Liver (tissue), 9 donors: ENCODE data around the gene TSEN2. TPM values are rescaled to one million over a fixed set of nuclear protein-coding genes. Genes with fewer than 3 reads are reported as not detected.

Source experiments
- DNase-seq: peaks from one replicate; pipeline ENCODE4 v3.0.0-alpha.2; 2017; ENCODE audit warnings: low spot score
- H3K27ac ChIP-seq, 2 donors: one replicate each; pipeline ENCODE4 v1.7.0; 2013; ENCODE audit warnings: inconsistent platforms in 2 of 2, low read length in 2 of 2, control low read depth in 1 of 2, low read depth in 1 of 2, mild to moderate bottlenecking in 1 of 2
- H3K27me3 ChIP-seq, 4 donors: one replicate each; pipeline versions ENCODE4 v1.6.1 to v1.7.0; 2013; ENCODE audit warnings: low read length in 3 of 4, inconsistent platforms in 1 of 4, mild to moderate bottlenecking in 1 of 4, moderate library complexity in 1 of 4; ENCODE audit not compliant: control insufficient read depth in 4 of 4, insufficient read depth in 4 of 4
- H3K36me3 ChIP-seq, 4 donors: one replicate each; pipeline versions ENCODE4 v1.6.1 to v1.7.0; 2013; ENCODE audit warnings: low read length in 3 of 4, mild to moderate bottlenecking in 3 of 4, low read depth in 1 of 4, moderate library complexity in 1 of 4; ENCODE audit not compliant: control insufficient read depth in 4 of 4, insufficient read depth in 3 of 4
- H3K4me1 ChIP-seq, 4 donors: one replicate each; pipeline versions ENCODE4 v1.6.1 to v1.7.0; 2013; ENCODE audit warnings: low read length in 3 of 4, mild to moderate bottlenecking in 3 of 4, moderate library complexity in 1 of 4; ENCODE audit not compliant: control insufficient read depth in 4 of 4, insufficient read depth in 4 of 4
- H3K4me3 ChIP-seq, 3 donors: one replicate each; pipeline versions ENCODE4 v1.6.1 to v1.7.0; 2013; ENCODE audit warnings: low read length in 3 of 3, control low read depth in 1 of 3, low read depth in 1 of 3, mild to moderate bottlenecking in 1 of 3
- H3K9ac ChIP-seq, 2 donors: one replicate each; pipeline ENCODE4 v1.7.0; 2013; ENCODE audit warnings: low read length in 2 of 2, mild to moderate bottlenecking in 2 of 2, moderate library complexity in 2 of 2, control low read depth in 1 of 2, low read depth in 1 of 2
- H3K9me3 ChIP-seq, 4 donors: one replicate each; pipeline versions ENCODE4 v1.6.1 to v1.7.0; 2013; ENCODE audit warnings: low read length in 3 of 4; ENCODE audit not compliant: control insufficient read depth in 4 of 4
- CTCF ChIP-seq: fragments of 150-350 bp; IDR thresholded peaks from 2 replicates; pipeline ENCODE4 v1.5.1; 2017; ENCODE audit warnings: improper control_type of control experiment, low read depth, low read length; ENCODE audit not compliant: missing input control
- GABPA ChIP-seq, 2 donors: IDR thresholded peaks in 1 of 2; conservative IDR thresholded peaks in 1 of 2; 2 replicates each; pipeline ENCODE4 v1.6.1; 2016; ENCODE audit warnings: antibody characterized with exemption in 2 of 2, mild to moderate bottlenecking in 1 of 2, moderate library complexity in 1 of 2
- HNF4A ChIP-seq, 2 donors: conservative IDR thresholded peaks; 2 replicates each; pipeline ENCODE4 v1.6.1; 2016; ENCODE audit warnings: antibody characterized with exemption in 2 of 2, mild to moderate bottlenecking in 2 of 2
- RAD21 ChIP-seq, 2 donors: IDR thresholded peaks; 2 replicates each; pipeline ENCODE4 v1.6.1; 2016; ENCODE audit warnings: antibody characterized with exemption in 2 of 2, mild to moderate bottlenecking in 2 of 2
- REST ChIP-seq: IDR thresholded peaks from 2 replicates; pipeline ENCODE4 v1.6.1; 2016; ENCODE audit warnings: antibody characterized with exemption, mild to moderate bottlenecking
- RXRA ChIP-seq, 2 donors: IDR thresholded peaks; 2 replicates each; pipeline ENCODE4 v1.6.1; 2017 to 2018; ENCODE audit warnings: antibody characterized with exemption in 2 of 2, mild to moderate bottlenecking in 1 of 2
- SP1 ChIP-seq: IDR thresholded peaks from 2 replicates; pipeline ENCODE4 v1.6.1; 2018; ENCODE audit warnings: antibody characterized with exemption, mild to moderate bottlenecking
- WGBS: extraction: QIAGEN DNeasy Blood & Tissue Kit; methylation state at CpG from one replicate; pipeline ENCODE4 v1.1.7; 2013; 5-methylcytosine and 5-hydroxymethylcytosine counted together
- polyA plus RNA-seq, 2 donors: library from polyadenylated mRNA; stranded (reverse) in 1 of 2; unstranded in 1 of 2; fragments of 200-250 nt in 1 of 2; fragments of >200 nt in 1 of 2; fragmentation: Nextera tagmentation in 1 of 2; extraction: Ambion mirVana in 1 of 2; gene quantifications; one replicate each; pipeline versions ENCODE4 v1.2.1 to v1.2.3, GENCODE V29; 2013 to 2015
- total RNA-seq, 2 donors: library from RNA; depleted of rRNA; stranded (reverse); fragments of >200 nt; gene quantifications; one replicate each; pipeline ENCODE4 v1.2.3, GENCODE V29; 2014
- TF ChIP-seq, protein P1 (sequence below): IDR thresholded peaks from 2 replicates; pipeline ENCODE4 v1.6.1; 2016; ENCODE audit warnings: antibody characterized with exemption
- TF ChIP-seq, protein P2 (sequence below): IDR thresholded peaks from 2 replicates; pipeline ENCODE4 v1.6.1; 2016; ENCODE audit warnings: antibody characterized with exemption
- donor health status: healthy.
- donor health status: healthy.
- donor health status: healthy.
- donor health status: healthy.
- donor health status: healthy.

TSEN2 gene
- total and polyA plus RNA-seq, 4 donors = 4.1 to 14.1 (median 6.9) TPM

DNA sequence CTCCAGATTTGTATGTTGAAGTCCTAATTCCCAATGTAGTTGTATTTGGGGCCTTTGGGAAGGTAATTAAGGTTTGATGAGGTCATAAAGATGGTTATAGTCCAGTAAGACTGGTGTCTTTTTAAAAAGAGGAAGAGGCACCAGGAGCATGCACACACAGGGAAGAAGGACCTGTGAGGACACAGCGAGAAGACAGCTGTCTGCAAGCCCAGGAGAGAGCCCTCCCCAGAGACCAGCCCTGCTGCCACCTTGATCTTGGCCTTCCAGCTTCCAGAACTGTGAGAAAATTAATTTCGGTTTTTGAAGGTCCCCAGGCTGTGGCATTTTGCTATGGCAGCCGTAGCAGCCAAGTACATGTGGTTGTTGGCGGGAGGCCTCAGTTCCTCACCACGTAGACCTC is 32.8 kb upstream of the TSEN2 start:
- TF ChIP-seq HNF4A (conservative IDR thresholded peaks at IDR 0.05) (no peak), RAD21 (IDR thresholded peaks at IDR 0.05) (no peak), RXRA (IDR thresholded peaks at IDR 0.05) (no peak), CTCF (no peak), SP1 (no peak), REST (no peak)
- TF ChIP-seq, protein P1, sequence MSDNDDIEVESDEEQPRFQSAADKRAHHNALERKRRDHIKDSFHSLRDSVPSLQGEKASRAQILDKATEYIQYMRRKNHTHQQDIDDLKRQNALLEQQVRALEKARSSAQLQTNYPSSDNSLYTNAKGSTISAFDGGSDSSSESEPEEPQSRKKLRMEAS = no peak
- TF ChIP-seq, protein P2, sequence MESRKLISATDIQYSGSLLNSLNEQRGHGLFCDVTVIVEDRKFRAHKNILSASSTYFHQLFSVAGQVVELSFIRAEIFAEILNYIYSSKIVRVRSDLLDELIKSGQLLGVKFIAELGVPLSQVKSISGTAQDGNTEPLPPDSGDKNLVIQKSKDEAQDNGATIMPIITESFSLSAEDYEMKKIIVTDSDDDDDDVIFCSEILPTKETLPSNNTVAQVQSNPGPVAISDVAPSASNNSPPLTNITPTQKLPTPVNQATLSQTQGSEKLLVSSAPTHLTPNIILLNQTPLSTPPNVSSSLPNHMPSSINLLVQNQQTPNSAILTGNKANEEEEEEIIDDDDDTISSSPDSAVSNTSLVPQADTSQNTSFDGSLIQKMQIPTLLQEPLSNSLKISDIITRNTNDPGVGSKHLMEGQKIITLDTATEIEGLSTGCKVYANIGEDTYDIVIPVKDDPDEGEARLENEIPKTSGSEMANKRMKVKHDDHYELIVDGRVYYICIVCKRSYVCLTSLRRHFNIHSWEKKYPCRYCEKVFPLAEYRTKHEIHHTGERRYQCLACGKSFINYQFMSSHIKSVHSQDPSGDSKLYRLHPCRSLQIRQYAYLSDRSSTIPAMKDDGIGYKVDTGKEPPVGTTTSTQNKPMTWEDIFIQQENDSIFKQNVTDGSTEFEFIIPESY = no peak
- 96% methylated on average over 5 of the region's 5 CpGs for WGBS
- H3K4me3 ChIP-seq = no peak overlapping the region
- no peaks in the 10 kb centered on the region for H3K4me1 ChIP-seq
- H3K9me3 ChIP-seq = no peaks in the 10 kb centered on the region
- no peak overlapping the region for H3K9ac ChIP-seq
- H3K27me3 ChIP-seq = no peaks in the 10 kb centered on the region
- H3K27ac ChIP-seq = no peak overlapping the region
- DNase-seq = no peak
- no peaks in the 10 kb centered on the region for H3K36me3 ChIP-seq

GRCh38 chr3:12451960-12452359 is 32.3 kb upstream of the TSEN2 start:
- H3K4me1 ChIP-seq = no peaks in the 10 kb centered on the region
- H3K9me3 ChIP-seq = no peaks in the 10 kb centered on the region
- no peak overlapping the region for H3K27ac ChIP-seq
- no peaks in the 10 kb centered on the region for H3K27me3 ChIP-seq
- TF ChIP-seq GABPA (IDR thresholded peaks at IDR 0.05 in 1 of 2, conservative IDR thresholded peaks at IDR 0.05 in 1 of 2) = no peak
- no peak for TF ChIP-seq RAD21 (IDR thresholded peaks at IDR 0.05)
- H3K4me3 ChIP-seq = no peak overlapping the region
- H3K9ac ChIP-seq = no peak overlapping the region
- WGBS = 100% methylated on average over 1 of the region's 1 CpG
- no peak for DNase-seq
- H3K36me3 ChIP-seq = no peaks in the 10 kb centered on the region
